Osteoblast (primary cell): ENCODE data around the gene CCL11. TPM values are rescaled to one million over a fixed set of nuclear protein-coding genes. Genes with fewer than 3 reads are reported as not detected.
"Not testable (repeated sequence)": the region's sequence is repeated elsewhere in the genome, so short reads cannot be mapped to it uniquely, and the experiment has no call there.

Experiments used
- DNase-seq: peaks from one replicate; pipeline ENCODE4 v3.0.0; 2011; ENCODE audit warnings: low spot score, mixed read lengths; ENCODE audit not compliant: insufficient read length; ENCODE audit errors: missing footprints
- H2AFZ ChIP-seq: 2 replicates; pipeline ENCODE4 v1.6.0; 2011; ENCODE audit warnings: mild to moderate bottlenecking, low read length
- H3K27ac ChIP-seq: 2 replicates; pipeline ENCODE4 v1.5.1; 2011; ENCODE audit warnings: mild to moderate bottlenecking, low read depth, low read length, moderate library complexity
- H3K27me3 ChIP-seq: 2 replicates; pipeline ENCODE4 v1.6.0; 2012; ENCODE audit warnings: mild to moderate bottlenecking, control low read depth, inconsistent platforms, low read length, moderate library complexity; ENCODE audit not compliant: insufficient read depth
- H3K36me3 ChIP-seq: 2 replicates; pipeline ENCODE4 v1.5.1; 2011; ENCODE audit warnings: mild to moderate bottlenecking, low read length, control low read depth, moderate library complexity; ENCODE audit not compliant: insufficient read depth
- H3K4me1 ChIP-seq: 2 replicates; pipeline ENCODE4 v1.5.1; 2011; ENCODE audit warnings: mild to moderate bottlenecking, low read length, control low read depth, moderate library complexity; ENCODE audit not compliant: insufficient read depth
- H3K4me2 ChIP-seq: 2 replicates; pipeline ENCODE4 v1.6.0; 2011; ENCODE audit warnings: mild to moderate bottlenecking, low read length; ENCODE audit not compliant: insufficient read depth
- H3K4me3 ChIP-seq: fragments of 200-600 bp; sonication (generic); 3 replicates; pipeline ENCODE4 v1.5.1; 2012; ENCODE audit warnings: mild to moderate bottlenecking, low read length, inconsistent platforms; ENCODE audit not compliant: insufficient read depth
- H3K79me2 ChIP-seq: 2 replicates; pipeline ENCODE4 v1.6.0; 2012; ENCODE audit warnings: mild to moderate bottlenecking, low read length, control low read depth, inconsistent platforms; ENCODE audit not compliant: insufficient read depth
- H3K9me3 ChIP-seq: 2 replicates; pipeline ENCODE4 v1.5.1; 2011; ENCODE audit warnings: low read depth, low read length, control low read depth
- H4K20me1 ChIP-seq: 2 replicates; pipeline ENCODE4 v1.6.0; 2012; ENCODE audit warnings: mild to moderate bottlenecking, low read length, control low read depth; ENCODE audit not compliant: insufficient read depth
- total RNA-seq: library from RNA; depleted of rRNA; stranded (reverse); fragments of >200 nt; gene quantifications from 2 replicates; pipeline ENCODE4 v1.2.3, GENCODE V29; 2012
- TF ChIP-seq, protein P1 (sequence below): IDR thresholded peaks from 2 replicates; pipeline ENCODE4 v1.5.1; 2011; ENCODE audit warnings: mild to moderate bottlenecking, low read depth, low read length, moderate library complexity; ENCODE audit errors: extremely low read depth

CCL11 gene
- total RNA-seq, 1 donor: not detected

DNA sequence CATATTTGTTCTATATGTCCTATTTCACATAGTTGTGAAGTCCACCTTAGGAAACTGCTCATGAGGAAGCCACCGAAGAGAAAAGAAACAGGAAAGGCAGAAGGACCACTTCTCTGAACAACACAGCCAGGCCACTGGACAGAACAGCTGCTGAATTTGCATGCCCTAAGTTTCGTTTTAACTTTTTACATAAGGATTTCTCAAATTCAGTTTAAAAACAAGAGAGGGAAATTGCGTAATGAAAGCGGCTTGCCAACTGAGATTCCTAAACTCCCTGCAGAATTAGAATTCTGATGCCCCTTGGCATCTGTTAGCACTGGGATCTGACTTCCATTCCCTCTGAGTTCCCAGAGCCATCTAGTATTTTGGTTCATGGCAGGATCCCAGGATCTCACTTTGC, 28.7 kb downstream of the CCL11 start:
- no peaks in the 10 kb centered on the region for H3K27me3 ChIP-seq
- H3K4me3 ChIP-seq: no peak overlapping the region
- no peaks in the 10 kb centered on the region for H4K20me1 ChIP-seq
- H3K4me1 ChIP-seq: peaks cover 11% of the 10 kb centered on the region
- TF ChIP-seq, protein P1, sequence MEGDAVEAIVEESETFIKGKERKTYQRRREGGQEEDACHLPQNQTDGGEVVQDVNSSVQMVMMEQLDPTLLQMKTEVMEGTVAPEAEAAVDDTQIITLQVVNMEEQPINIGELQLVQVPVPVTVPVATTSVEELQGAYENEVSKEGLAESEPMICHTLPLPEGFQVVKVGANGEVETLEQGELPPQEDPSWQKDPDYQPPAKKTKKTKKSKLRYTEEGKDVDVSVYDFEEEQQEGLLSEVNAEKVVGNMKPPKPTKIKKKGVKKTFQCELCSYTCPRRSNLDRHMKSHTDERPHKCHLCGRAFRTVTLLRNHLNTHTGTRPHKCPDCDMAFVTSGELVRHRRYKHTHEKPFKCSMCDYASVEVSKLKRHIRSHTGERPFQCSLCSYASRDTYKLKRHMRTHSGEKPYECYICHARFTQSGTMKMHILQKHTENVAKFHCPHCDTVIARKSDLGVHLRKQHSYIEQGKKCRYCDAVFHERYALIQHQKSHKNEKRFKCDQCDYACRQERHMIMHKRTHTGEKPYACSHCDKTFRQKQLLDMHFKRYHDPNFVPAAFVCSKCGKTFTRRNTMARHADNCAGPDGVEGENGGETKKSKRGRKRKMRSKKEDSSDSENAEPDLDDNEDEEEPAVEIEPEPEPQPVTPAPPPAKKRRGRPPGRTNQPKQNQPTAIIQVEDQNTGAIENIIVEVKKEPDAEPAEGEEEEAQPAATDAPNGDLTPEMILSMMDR: no peak
- peak overlapping the region; percentile 9 for H2AFZ ChIP-seq
- no peaks in the 10 kb centered on the region for H3K9me3 ChIP-seq
- no peak for DNase-seq
- H3K4me2 ChIP-seq: peak overlapping the region; percentile 35
- peak overlapping the region; percentile 26 for H3K27ac ChIP-seq
- no peaks in the 10 kb centered on the region for H3K36me3 ChIP-seq
- no peaks in the 10 kb centered on the region for H3K79me2 ChIP-seq

GRCh38 chr17:34318474-34318873, 32.9 kb downstream of the CCL11 start:
- H3K27me3 ChIP-seq: no peaks in the 10 kb centered on the region
- no peaks in the 10 kb centered on the region for H4K20me1 ChIP-seq
- H3K4me2 ChIP-seq: no peak overlapping the region
- H3K79me2 ChIP-seq: no peaks in the 10 kb centered on the region
- DNase-seq: no peak
- H3K4me3 ChIP-seq: no peak overlapping the region
- H2AFZ ChIP-seq: no peak overlapping the region
- no peak overlapping the region for H3K27ac ChIP-seq
- H3K9me3 ChIP-seq: no peaks in the 10 kb centered on the region
- H3K36me3 ChIP-seq: no peaks in the 10 kb centered on the region
- TF ChIP-seq, protein P1: peak; percentile 9
- peaks cover 8% of the 10 kb centered on the region for H3K4me1 ChIP-seq

DNA sequence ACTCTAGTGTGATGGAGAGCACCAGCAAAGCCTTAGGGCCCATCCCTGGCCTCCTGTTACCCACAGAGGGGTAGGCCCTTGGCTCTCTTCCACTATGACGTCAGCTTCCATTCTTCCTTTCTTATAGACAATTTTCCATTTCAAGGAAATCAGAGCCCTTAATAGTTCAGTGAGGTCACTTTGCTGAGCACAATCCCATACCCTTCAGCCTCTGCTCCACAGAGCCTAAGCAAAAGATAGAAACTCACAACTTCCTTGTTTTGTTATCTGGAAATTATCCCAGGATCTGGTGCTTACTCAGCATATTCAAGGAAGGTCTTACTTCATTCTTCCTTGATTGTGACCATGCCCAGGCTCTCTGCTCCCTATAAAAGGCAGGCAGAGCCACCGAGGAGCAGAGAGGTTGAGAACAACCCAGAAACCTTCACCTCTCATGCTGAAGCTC, 33.5 kb downstream of the CCL11 start, which contains the start of gene CCL8:
CCL8 (plus strand) TSS at position 397 of the 445 bp plus-strand sequence. CDS start 67 bp downstream, outside the sequence.
- TF ChIP-seq, protein P1: no peak
- Histone ChIP-seq H3K79me2 (no peaks in the 10 kb centered on the region), H3K27ac (no peak within 1 kb of the TSS), H3K4me1 (peaks cover 2% of the 10 kb centered on the region), H2AFZ (no peak within 1 kb of the TSS), H3K4me3 (no peak within 1 kb of the TSS), H4K20me1 (no peaks in the 10 kb centered on the region), H3K36me3 (no peaks in the 10 kb centered on the region), H3K9me3 (no peaks in the 10 kb centered on the region), H3K27me3 (no peaks in the 10 kb centered on the region), H3K4me2 (no peak within 1 kb of the TSS)
- DNase-seq: no peak

DNA sequence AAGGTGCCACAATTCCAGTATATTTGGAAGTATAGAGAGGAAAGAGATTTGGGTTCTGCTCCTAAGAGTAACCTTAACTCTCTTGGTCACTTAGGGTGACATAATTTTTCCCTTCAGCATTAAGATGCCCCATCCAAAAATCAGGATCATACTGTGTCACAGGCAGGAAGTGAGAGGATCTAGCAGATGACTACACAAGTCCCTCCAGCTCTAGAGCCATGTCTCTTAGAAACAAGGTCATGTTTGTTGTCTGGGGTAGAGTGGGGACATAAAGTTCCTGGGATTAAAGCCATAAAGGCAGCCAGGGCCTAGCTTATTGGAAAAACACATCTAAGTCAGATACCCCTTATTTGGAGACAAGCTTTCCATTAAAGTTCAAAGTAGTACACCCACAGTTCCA, 36.4 kb downstream of the CCL11 start:
- H3K4me2 ChIP-seq: no peak overlapping the region
- no peak for DNase-seq
- H4K20me1 ChIP-seq: no peaks in the 10 kb centered on the region
- H3K9me3 ChIP-seq: no peaks in the 10 kb centered on the region
- no peak overlapping the region for H2AFZ ChIP-seq
- no peak overlapping the region for H3K4me3 ChIP-seq
- no peaks in the 10 kb centered on the region for H3K79me2 ChIP-seq
- no peaks in the 10 kb centered on the region for H3K4me1 ChIP-seq
- TF ChIP-seq, protein P1: no peak
- H3K36me3 ChIP-seq: no peaks in the 10 kb centered on the region
- no peak overlapping the region for H3K27ac ChIP-seq
- no peaks in the 10 kb centered on the region for H3K27me3 ChIP-seq

GRCh38 chr17:34327580-34327979, 42.0 kb downstream of the CCL11 start:
- H4K20me1 ChIP-seq, DNase-seq, H3K27me3 ChIP-seq, H3K4me3 ChIP-seq, H3K4me1 ChIP-seq, H3K36me3 ChIP-seq, H3K4me2 ChIP-seq, H3K27ac ChIP-seq, H2AFZ ChIP-seq, H3K79me2 ChIP-seq, H3K9me3 ChIP-seq: not testable (repeated sequence)
